H9 (cell line): ENCODE results near the gene FGF21. TPM values are rescaled to one million over a fixed set of nuclear protein-coding genes. Genes with fewer than 3 reads are reported as not detected.

Experiments used
- DNase-seq: peaks from one replicate; pipeline ENCODE4 v3.0.0-alpha.2; 2017
- H2AFZ ChIP-seq: one replicate; pipeline ENCODE4 v1.6.1; 2013; ENCODE audit warnings: mild to moderate bottlenecking, low read length, control low read depth, moderate library complexity
- H2AK5ac ChIP-seq: 2 replicates; pipeline ENCODE4 v1.6.1; 2013; ENCODE audit warnings: low read length, control low read depth, mixed read lengths; ENCODE audit not compliant: insufficient read length
- H2BK120ac ChIP-seq: one replicate; pipeline ENCODE4 v1.6.1; 2013; ENCODE audit warnings: low read depth, mild to moderate bottlenecking, low read length, control low read depth, inconsistent platforms; ENCODE audit not compliant: poor library complexity, severe bottlenecking
- H2BK12ac ChIP-seq: 2 replicates; pipeline ENCODE4 v1.6.1; 2013; ENCODE audit warnings: low read length, control low read depth, mixed read lengths, low read depth; ENCODE audit not compliant: insufficient read length
- H2BK15ac ChIP-seq: 2 replicates; pipeline ENCODE4 v1.6.1; 2013; ENCODE audit warnings: low read depth, low read length, control low read depth
- H2BK20ac ChIP-seq: one replicate; pipeline ENCODE4 v1.6.1; 2013; ENCODE audit warnings: low read depth, mild to moderate bottlenecking, low read length, control low read depth, inconsistent platforms; ENCODE audit not compliant: poor library complexity, severe bottlenecking
- H2BK5ac ChIP-seq: 2 replicates; pipeline ENCODE4 v1.6.1; 2013; ENCODE audit warnings: low read length, control low read depth, mixed read lengths; ENCODE audit not compliant: insufficient read length
- H3K14ac ChIP-seq: 2 replicates; pipeline ENCODE4 v1.6.1; 2013; ENCODE audit warnings: low read length, control low read depth; ENCODE audit not compliant: insufficient read depth
- H3K18ac ChIP-seq: 2 replicates; pipeline ENCODE4 v1.6.1; 2013; ENCODE audit warnings: low read depth, mild to moderate bottlenecking, mixed read lengths, low read length, control low read depth; ENCODE audit not compliant: insufficient read length
- H3K23ac ChIP-seq: 2 replicates; pipeline ENCODE4 v1.6.1; 2013; ENCODE audit warnings: low read length, control low read depth, mixed read lengths, low read depth; ENCODE audit not compliant: insufficient read length
- H3K23me2 ChIP-seq: 2 replicates; pipeline ENCODE4 v1.6.1; 2013; ENCODE audit warnings: low read depth, mild to moderate bottlenecking, mixed read lengths, low read length, control low read depth; ENCODE audit not compliant: insufficient read length, poor library complexity, severe bottlenecking
- H3K27ac ChIP-seq: 2 replicates; pipeline ENCODE4 v1.5.1; 2013; ENCODE audit warnings: low read length, control low read depth, mixed read lengths, low read depth; ENCODE audit not compliant: insufficient read length
- H3K27me3 ChIP-seq: 2 replicates; pipeline ENCODE4 v1.6.1; 2013; ENCODE audit warnings: low read length, control low read depth, inconsistent platforms; ENCODE audit not compliant: insufficient read depth
- H3K4ac ChIP-seq: 2 replicates; pipeline ENCODE4 v1.6.1; 2013; ENCODE audit warnings: low read depth, mild to moderate bottlenecking, control low read depth, inconsistent platforms, low read length, moderate library complexity
- H3K4me1 ChIP-seq: 2 replicates; pipeline ENCODE4 v1.6.1; 2013; ENCODE audit warnings: low read length, control low read depth, inconsistent platforms; ENCODE audit not compliant: insufficient read depth
- H3K4me2 ChIP-seq: 2 replicates; pipeline ENCODE4 v1.6.1; 2013; ENCODE audit warnings: low read length, control low read depth, mixed read lengths; ENCODE audit not compliant: insufficient read length, insufficient read depth
- H3K56ac ChIP-seq: 2 replicates; pipeline ENCODE4 v1.6.1; 2013; ENCODE audit warnings: low read depth, mild to moderate bottlenecking, mixed read lengths, low read length, control low read depth; ENCODE audit not compliant: insufficient read length
- H3K79me1 ChIP-seq: 2 replicates; pipeline ENCODE4 v1.6.1; 2013; ENCODE audit warnings: low read depth, mild to moderate bottlenecking, moderate library complexity, low read length, control low read depth, inconsistent platforms; ENCODE audit not compliant: insufficient read depth, poor library complexity, severe bottlenecking
- H3K79me2 ChIP-seq: 2 replicates; pipeline ENCODE4 v1.6.1; 2013; ENCODE audit warnings: low read length, control low read depth, inconsistent platforms; ENCODE audit not compliant: insufficient read depth
- H3K9ac ChIP-seq: 2 replicates; pipeline ENCODE4 v1.6.1; 2013; ENCODE audit warnings: low read length, control low read depth, mixed read lengths; ENCODE audit not compliant: insufficient read length; ENCODE audit errors: extremely low read depth
- H3K9me3 ChIP-seq: one replicate; pipeline ENCODE4 v1.6.1; 2013; ENCODE audit warnings: low read depth, low read length, inconsistent platforms; ENCODE audit not compliant: control insufficient read depth
- H3T11ph ChIP-seq: one replicate; pipeline ENCODE4 v1.6.1; 2013; ENCODE audit warnings: mild to moderate bottlenecking, low read length, control low read depth, inconsistent platforms
- H4K20me1 ChIP-seq: one replicate; pipeline ENCODE4 v1.6.1; 2013; ENCODE audit not compliant: control insufficient read depth, insufficient read length, insufficient read depth
- H4K5ac ChIP-seq: 2 replicates; pipeline ENCODE4 v1.6.1; 2013; ENCODE audit warnings: low read depth, mild to moderate bottlenecking, mixed read lengths, low read length, control low read depth; ENCODE audit not compliant: insufficient read length
- H4K8ac ChIP-seq: replicated peaks from 2 replicates; pipeline ENCODE4 v1.6.1; 2013; ENCODE audit warnings: low read length, control low read depth, mixed read lengths, low read depth; ENCODE audit not compliant: insufficient read length
- H4K91ac ChIP-seq: 2 replicates; pipeline ENCODE4 v1.6.1; 2013; ENCODE audit warnings: low read depth, mild to moderate bottlenecking, moderate library complexity, mixed read lengths, low read length, control low read depth; ENCODE audit not compliant: insufficient read length
- H3K27ac Mint-ChIP-seq, 3 experiments: 2 replicates in 2 of 3; 3 replicates in 1 of 3; pipeline ENCODE4 v1.8.0; 2020 to 2021; ENCODE audit warnings: mixed read lengths in 3 of 3, mild to moderate bottlenecking in 1 of 3, moderate library complexity in 1 of 3
- H3K27me3 Mint-ChIP-seq: 2 replicates; pipeline ENCODE4 v1.8.0; 2021; ENCODE audit warnings: low read depth, mild to moderate bottlenecking, moderate library complexity, mixed read lengths
- H3K36me3 Mint-ChIP-seq, 3 experiments: 2 replicates in 2 of 3; 3 replicates in 1 of 3; pipeline ENCODE4 v1.8.0; 2020 to 2021; ENCODE audit warnings: low read depth in 3 of 3, mixed read lengths in 3 of 3; ENCODE audit not compliant: insufficient read depth in 1 of 3
- H3K4me1 Mint-ChIP-seq, 2 experiments: 2 replicates each; pipeline ENCODE4 v1.8.0; 2020; ENCODE audit warnings: mixed read lengths in 2 of 2
- H3K4me3 Mint-ChIP-seq, 2 experiments: 2 replicates in 1 of 2; 3 replicates in 1 of 2; pipeline ENCODE4 v1.8.0; 2020 to 2021; ENCODE audit warnings: mild to moderate bottlenecking in 2 of 2, mixed read lengths in 2 of 2, moderate library complexity in 1 of 2
- H3K9me3 Mint-ChIP-seq, 2 experiments: 2 replicates in 1 of 2; 3 replicates in 1 of 2; pipeline ENCODE4 v1.8.0; 2020; ENCODE audit warnings: mild to moderate bottlenecking in 2 of 2, mixed read lengths in 2 of 2, moderate library complexity in 1 of 2
- CTCF ChIP-seq: fragments of 200-600 bp; sonication (generic); conservative IDR thresholded peaks from 3 replicates; pipeline ENCODE4 v1.8.0; 2021; ENCODE audit warnings: antibody characterized with exemption, mild to moderate bottlenecking
- WGBS: extraction: QIAGEN DNeasy Blood & Tissue Kit; methylation state at CpG from one replicate; pipeline ENCODE4 v1.1.7; 2013; ENCODE audit warnings: missing lambda C conversion rate, low lambda C conversion rate, mixed read lengths; ENCODE audit not compliant: insufficient read length; ENCODE audit errors: extremely low coverage; 5-methylcytosine and 5-hydroxymethylcytosine counted together
- total RNA-seq: library from RNA; stranded (reverse); gene quantifications from 2 replicates; pipeline ENCODE4 v1.2.1, GENCODE V29; 2021

The FGF21 gene
- total RNA-seq, 1 experiment from 2014 or later: 0.90 TPM

- Histone ChIP-seq H3K9ac (no peak overlapping the region), H4K5ac (no peak overlapping the region), H4K20me1 (no peaks in the 10 kb centered on the region), H3K79me1 (no peaks in the 10 kb centered on the region), H3K56ac (no peak overlapping the region), H4K8ac (no peak overlapping the region), H3K23ac (no peak overlapping the region), H2AFZ (no peak overlapping the region), H2BK120ac (no peak overlapping the region), H2BK20ac (no peak overlapping the region), H2BK12ac (no peak overlapping the region), H3K4me1 (peaks cover 6% of the 10 kb centered on the region; the same call in 1 of the 2 replicates), H2AK5ac (no peak overlapping the region), H2BK15ac (no peak overlapping the region), H4K91ac (no peak overlapping the region), H3K27me3 (no peaks in the 10 kb centered on the region), H3K4ac (no peak overlapping the region), H3K27ac (no peak overlapping the region), H3K9me3 (no peaks in the 10 kb centered on the region), H3K14ac (no peak overlapping the region), H3K4me2 (no peak overlapping the region), H3K18ac (no peak overlapping the region), H3T11ph (no peak overlapping the region), H3K79me2 (no peaks in the 10 kb centered on the region), H3K23me2 (no peaks in the 10 kb centered on the region), H2BK5ac (no peak overlapping the region)
- Mint-ChIP-seq H3K27me3 (no peaks in the 10 kb centered on the region; the same call in none of the 2 replicates), H3K4me3 (no peak overlapping the region), H3K27ac (no peak overlapping the region), H3K9me3 (0 out of 5 replicates have a peak, but pooled peaks cover 0 to 2% of the 10 kb centered on the region in 2 experiments), H3K4me1 (peaks cover 19 to 20% of the 10 kb centered on the region in 2 experiments), H3K36me3 (no peaks in the 10 kb centered on the region; a peak in 1 of 7 replicates)
- no peak for DNase-seq
- no peak for TF ChIP-seq CTCF
- WGBS: no CpG with 5 or more reads among the region's 20 CpGs
Observed at GRCh38 chr19:48796298-48797083, 41.2 kb downstream of the FGF21 start.
